IMR-90 (cell line): ENCODE results near the gene CHD2. TPM values are rescaled to one million over a fixed set of nuclear protein-coding genes. Genes with fewer than 3 reads are reported as not detected.

Experiments used
- ATAC-seq: fragments of 200-7000 bp; cut with Tn5 transposase; 2 replicates; pipeline ENCODE4 v1.9.1; 2020; ENCODE audit warnings: low read depth, mild to moderate bottlenecking, moderate library complexity
- BruUV-seq: library from RNA; stranded (reverse); fragments of 400-500 nt; replicated peaks from 2 replicates; lab custom pipeline; 2021; lab: Mats Ljungman, UMichigan
- CTCF ChIA-PET: fragments of 300-600 bp; formaldehyde crosslinking; extraction: SDS; loops from one replicate; lab custom pipeline; 2021; ENCODE audit warnings: antibody characterized with exemption; lab: Yijun Ruan, JAX
- POLR2A ChIA-PET: fragments of 300-600 bp; sonication (Branson Sonifier 250); formaldehyde crosslinking; loops from one replicate; lab custom pipeline; 2022; ENCODE audit warnings: antibody characterized with exemption; ENCODE audit not compliant: unreplicated experiment; lab: Charles Lee
- DNase-seq: peaks from one replicate; pipeline ENCODE4 v3.0.0; 2013
- H2AFZ ChIP-seq: replicated peaks from 2 replicates; pipeline ENCODE3; 2013; ENCODE audit warnings: low read length, mild to moderate bottlenecking; ENCODE audit not compliant: poor library complexity
- H2AK5ac ChIP-seq: 2 replicates; pipeline ENCODE4 v1.6.1; 2013; ENCODE audit warnings: low read depth, low read length, inconsistent platforms
- H2AK9ac ChIP-seq: replicated peaks from 2 replicates; pipeline ENCODE3; 2013; ENCODE audit warnings: mild to moderate bottlenecking, low read depth, low read length, moderate library complexity; ENCODE audit not compliant: poor library complexity
- H2BK120ac ChIP-seq: 2 replicates; pipeline ENCODE4 v1.6.1; 2013; ENCODE audit warnings: low read depth, low read length, inconsistent platforms
- H2BK15ac ChIP-seq: 3 replicates; pipeline ENCODE4 v1.6.1; 2013; ENCODE audit warnings: low read depth, low read length, inconsistent platforms
- H2BK20ac ChIP-seq: 2 replicates; pipeline ENCODE4 v1.6.1; 2013; ENCODE audit warnings: low read depth, mild to moderate bottlenecking, inconsistent platforms, low read length, moderate library complexity
- H2BK5ac ChIP-seq: 2 replicates; pipeline ENCODE4 v1.6.1; 2013; ENCODE audit warnings: mild to moderate bottlenecking, low read depth, low read length, inconsistent platforms; ENCODE audit not compliant: poor library complexity, severe bottlenecking
- H3K14ac ChIP-seq: replicated peaks from 2 replicates; pipeline ENCODE4 v1.6.1; 2013; ENCODE audit warnings: low read depth, low read length, inconsistent platforms
- H3K18ac ChIP-seq: 2 replicates; pipeline ENCODE4 v1.6.1; 2013; ENCODE audit warnings: low read depth, low read length, control low read depth
- H3K23ac ChIP-seq: 2 replicates; pipeline ENCODE4 v1.6.1; 2013; ENCODE audit warnings: low read depth, low read length, inconsistent platforms
- H3K27ac ChIP-seq: 2 replicates; pipeline ENCODE4 v1.5.1; 2013; ENCODE audit warnings: mild to moderate bottlenecking, control low read depth, low read length; ENCODE audit not compliant: insufficient read depth
- H3K27me3 ChIP-seq: 2 replicates; pipeline ENCODE4 v1.6.1; 2013; ENCODE audit warnings: low read length; ENCODE audit not compliant: control insufficient read depth, insufficient read depth
- H3K36me3 ChIP-seq: 2 replicates; pipeline ENCODE4 v1.6.1; 2013; ENCODE audit warnings: low read length, mixed read lengths; ENCODE audit not compliant: control insufficient read depth, insufficient read depth
- H3K4ac ChIP-seq: 2 replicates; pipeline ENCODE4 v1.6.1; 2013; ENCODE audit warnings: low read depth, low read length, inconsistent platforms
- H3K4me1 ChIP-seq: 2 replicates; pipeline ENCODE4 v1.6.1; 2013; ENCODE audit warnings: low read length, mixed read lengths; ENCODE audit not compliant: control insufficient read depth, insufficient read depth
- H3K4me2 ChIP-seq: 2 replicates; pipeline ENCODE4 v1.6.1; 2013; ENCODE audit warnings: low read depth, mild to moderate bottlenecking, control low read depth, low read length, moderate library complexity
- H3K4me3 ChIP-seq: 2 replicates; pipeline ENCODE4 v1.5.1; 2013; ENCODE audit warnings: low read depth, mild to moderate bottlenecking, control low read depth, low read length, moderate library complexity; ENCODE audit not compliant: insufficient read depth
- H3K56ac ChIP-seq: 2 replicates; pipeline ENCODE4 v1.6.1; 2013; ENCODE audit warnings: low read length, inconsistent platforms; ENCODE audit not compliant: insufficient read depth; ENCODE audit errors: extremely low read depth
- H3K79me1 ChIP-seq, 2 experiments: 2 replicates each; pipeline ENCODE4 v1.6.1; 2013; ENCODE audit warnings: low read length in 2 of 2, inconsistent platforms in 1 of 2, low read depth in 1 of 2
- H3K9ac ChIP-seq: 2 replicates; pipeline ENCODE4 v1.6.1; 2013; ENCODE audit warnings: low read depth, low read length, control low read depth
- H3K9me1 ChIP-seq: 2 replicates; pipeline ENCODE4 v1.6.1; 2013; ENCODE audit warnings: low read length, inconsistent platforms; ENCODE audit not compliant: insufficient read depth
- H3K9me3 ChIP-seq: 2 replicates; pipeline ENCODE4 v1.6.1; 2013; ENCODE audit warnings: low read length; ENCODE audit not compliant: control insufficient read depth, insufficient read depth
- H4K20me1 ChIP-seq: 2 replicates; pipeline ENCODE4 v1.6.1; 2013; ENCODE audit warnings: low read length, inconsistent platforms; ENCODE audit not compliant: insufficient read depth
- H4K5ac ChIP-seq: 2 replicates; pipeline ENCODE4 v1.6.1; 2013; ENCODE audit warnings: mild to moderate bottlenecking, low read depth, low read length, control low read depth
- H4K8ac ChIP-seq, 2 experiments: 2 replicates each; pipeline ENCODE4 v1.6.1; 2013; ENCODE audit warnings: low read depth in 2 of 2, low read length in 2 of 2, control low read depth in 1 of 2, inconsistent platforms in 1 of 2
- H4K91ac ChIP-seq: 2 replicates; pipeline ENCODE4 v1.6.1; 2013; ENCODE audit warnings: low read depth, low read length, inconsistent platforms; ENCODE audit not compliant: insufficient read depth
- BHLHE40 ChIP-seq: fragments of 150-350 bp; IDR thresholded peaks from 2 replicates; pipeline ENCODE4 v1.6.1; 2016; ENCODE audit warnings: mild to moderate bottlenecking, low read depth, low read length
- CEBPB ChIP-seq: IDR thresholded peaks from 2 replicates; pipeline ENCODE4 v1.6.1; 2012; ENCODE audit warnings: low read depth, low read length, improper control_type of control experiment
- CHD1 ChIP-seq: IDR thresholded peaks from 2 replicates; pipeline ENCODE4 v1.6.1; 2012; ENCODE audit warnings: low read depth, low read length, improper control_type of control experiment
- FOS ChIP-seq: fragments of 150-350 bp; IDR thresholded peaks from 2 replicates; pipeline ENCODE4 v1.6.1; 2016; ENCODE audit warnings: low read depth, low read length
- MAFK ChIP-seq: IDR thresholded peaks from 2 replicates; pipeline ENCODE4 v1.6.1; 2012; ENCODE audit warnings: low read depth, low read length, improper control_type of control experiment
- MAZ ChIP-seq: IDR thresholded peaks from 2 replicates; pipeline ENCODE4 v1.6.1; 2012; ENCODE audit warnings: low read depth, mild to moderate bottlenecking, low read length, improper control_type of control experiment, moderate library complexity, borderline replicate concordance
- MXI1 ChIP-seq: IDR thresholded peaks from 2 replicates; pipeline ENCODE4 v1.6.1; 2012; ENCODE audit warnings: low read depth, mild to moderate bottlenecking, low read length, moderate library complexity, borderline replicate concordance
- NFE2L2 ChIP-seq: fragments of 150-350 bp; IDR thresholded peaks from 2 replicates; pipeline ENCODE4 v1.6.1; 2016; ENCODE audit warnings: low read depth, mild to moderate bottlenecking, low read length
- POLR2A ChIP-seq: IDR thresholded peaks from 2 replicates; pipeline ENCODE4 v1.6.1; 2012; ENCODE audit warnings: mild to moderate bottlenecking, low read depth, low read length
- RAD21 ChIP-seq: IDR thresholded peaks from 2 replicates; pipeline ENCODE4 v1.6.1; 2012; ENCODE audit warnings: low read length, improper control_type of control experiment
- RCOR1 ChIP-seq: IDR thresholded peaks from 2 replicates; pipeline ENCODE4 v1.6.1; 2012; ENCODE audit warnings: mild to moderate bottlenecking, low read length, improper control_type of control experiment; ENCODE audit not compliant: insufficient replicate concordance
- RFX5 ChIP-seq: IDR thresholded peaks from 2 replicates; pipeline ENCODE4 v1.8.0; 2012; ENCODE audit warnings: low read depth, mild to moderate bottlenecking, low read length, moderate library complexity
- SMC3 ChIP-seq: fragments of 150-350 bp; IDR thresholded peaks from 2 replicates; pipeline ENCODE4 v1.6.1; 2016; ENCODE audit warnings: low read depth, mild to moderate bottlenecking, antibody characterized with exemption, low read length, moderate library complexity
- WGBS, 2 experiments: methylation state at CpG; one replicate each; pipeline versions ENCODE4 v1.1.5 to v1.1.7; 2013; ENCODE audit warnings: missing lambda C conversion rate in 2 of 2; ENCODE audit not compliant: insufficient read length in 1 of 2; ENCODE audit errors: extremely low coverage in 2 of 2; 5-methylcytosine and 5-hydroxymethylcytosine counted together
- dilution Hi-C: fragments of 300-500 bp; cut with HindIII; formaldehyde crosslinking; loops from one replicate; pipeline ENCODE4 v1.14.3; 2018; ENCODE audit warnings: low sequenced_read_pairs; ENCODE audit not compliant: unreplicated experiment
- in situ Hi-C: fragments of 300-500 bp; cut with MboI; formaldehyde crosslinking; loops from 3 replicates; pipeline ENCODE4 v1.14.3; 2019; ENCODE audit warnings: low sequenced_read_pairs, inconsistent platforms, mixed read lengths
- intact Hi-C: fragments of 100-400 bp; cut with micrococcal nuclease; formaldehyde crosslinking; loops from 2 replicates; pipeline ENCODE4 v1.10.0; 2022
- polyA plus RNA-seq, 3 experiments: library from polyadenylated mRNA; depleted of rRNA; stranded (reverse); fragments of >200 nt; gene quantifications; 2 replicates each; pipeline ENCODE4 v1.2.3, GENCODE V29; 2012; ENCODE audit warnings: low replicate concordance in 1 of 3
- total RNA-seq: library from RNA; depleted of rRNA; stranded (reverse); fragments of >200 nt; gene quantifications from 2 replicates; pipeline ENCODE4 v1.2.3, GENCODE V29; 2012
- TF ChIP-seq, protein P1 (sequence below): fragments of 150-350 bp; IDR thresholded peaks from 2 replicates; pipeline ENCODE4 v1.6.1; 2016; ENCODE audit warnings: low read depth, mild to moderate bottlenecking, low read length, moderate library complexity, borderline replicate concordance
- TF ChIP-seq, protein P2 (sequence below): fragments of 150-350 bp; IDR thresholded peaks from 2 replicates; pipeline ENCODE4 v1.6.1; 2017; ENCODE audit warnings: mild to moderate bottlenecking, antibody characterized with exemption, low read length, low read depth
- TF ChIP-seq, protein P3 (sequence below): conservative IDR thresholded peaks from 2 replicates; pipeline ENCODE4 v1.5.1; 2012; ENCODE audit warnings: mild to moderate bottlenecking, low read depth, low read length, improper control_type of control experiment

CHD2 gene
- total and polyA plus RNA-seq, 2 of the 4 experiments (the other 2 are of a cell fraction), result 44.9 to 64.7 TPM

DNA sequence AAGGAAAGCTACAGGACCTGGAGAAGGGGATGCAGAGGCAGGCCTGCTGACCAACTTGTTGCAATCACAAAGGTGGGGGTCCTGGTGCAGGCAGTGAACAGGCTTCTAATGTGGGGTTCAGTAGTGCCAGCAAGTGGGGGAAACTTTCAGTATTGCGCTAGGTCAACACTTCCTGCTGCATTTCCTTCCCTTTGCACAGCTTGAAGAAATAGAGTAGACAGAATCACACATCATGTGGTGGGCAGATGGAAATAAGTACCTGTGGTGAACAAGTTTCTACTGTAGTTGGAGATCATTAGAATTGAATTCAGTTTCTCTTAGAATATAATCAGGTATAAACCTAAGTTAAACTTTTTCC, 125.5 kb downstream of the CHD2 start:
- no peak overlapping the region for H2AK9ac ChIP-seq
- BruUV-seq, result no TSS peak
- H3K27ac ChIP-seq, result no peak overlapping the region
- ChIA-PET POLR2A (no interaction called here), CTCF (interaction anchor here (1.5 kb wide), 1 partner anchor 228 kb away, joined by 4 read pairs; no protein-coding TSS in a partner anchor)
- H3K14ac ChIP-seq, result no peak overlapping the region
- no peak overlapping the region for H3K23ac ChIP-seq
- H3K4me3 ChIP-seq, result no peak overlapping the region
- H3K4ac ChIP-seq, result no peak overlapping the region
- no peak overlapping the region for H2AFZ ChIP-seq
- WGBS, 2 experiments, result no CpG with 5 or more reads among the region's 1 CpG
- H3K4me1 ChIP-seq, result peaks cover 22% of the 10 kb centered on the region
- H3K79me1 ChIP-seq, result peaks cover 34 to 54% of the 10 kb centered on the region in 2 experiments
- dilution Hi-C loops, result no loop called here
- peaks cover 14% of the 10 kb centered on the region; the same call in 1 of the 2 replicates for H3K9me1 ChIP-seq
- no peak overlapping the region for H2AK5ac ChIP-seq
- no peak overlapping the region for H2BK120ac ChIP-seq
- ATAC-seq (no peak), DNase-seq (no peak)
- in situ Hi-C loops, result loop anchor here (10.0 kb wide), 1 partner anchor 231 kb away; no protein-coding TSS in a partner anchor
- no peaks in the 10 kb centered on the region for H3K9me3 ChIP-seq
- intact Hi-C loops, result no loop called here
- H3K36me3 ChIP-seq, result peaks cover 49% of the 10 kb centered on the region
- H3K4me2 ChIP-seq, result no peak overlapping the region
- no peak overlapping the region for H4K8ac ChIP-seq
- no peak overlapping the region for H4K91ac ChIP-seq
- H3K56ac ChIP-seq, result no peak overlapping the region
- peaks cover 53% of the 10 kb centered on the region for H4K20me1 ChIP-seq
- H2BK20ac ChIP-seq, result no peak overlapping the region
- H3K27me3 ChIP-seq, result no peaks in the 10 kb centered on the region
- TF ChIP-seq NFE2L2 (no peak), BHLHE40 (no peak), POLR2A (no peak), RCOR1 (no peak), CHD1 (no peak), FOS (no peak), RAD21 (no peak), SMC3 (no peak), MXI1 (no peak), MAZ (no peak), MAFK (no peak), RFX5 (no peak), CEBPB (no peak)
- TF ChIP-seq, protein P1, sequence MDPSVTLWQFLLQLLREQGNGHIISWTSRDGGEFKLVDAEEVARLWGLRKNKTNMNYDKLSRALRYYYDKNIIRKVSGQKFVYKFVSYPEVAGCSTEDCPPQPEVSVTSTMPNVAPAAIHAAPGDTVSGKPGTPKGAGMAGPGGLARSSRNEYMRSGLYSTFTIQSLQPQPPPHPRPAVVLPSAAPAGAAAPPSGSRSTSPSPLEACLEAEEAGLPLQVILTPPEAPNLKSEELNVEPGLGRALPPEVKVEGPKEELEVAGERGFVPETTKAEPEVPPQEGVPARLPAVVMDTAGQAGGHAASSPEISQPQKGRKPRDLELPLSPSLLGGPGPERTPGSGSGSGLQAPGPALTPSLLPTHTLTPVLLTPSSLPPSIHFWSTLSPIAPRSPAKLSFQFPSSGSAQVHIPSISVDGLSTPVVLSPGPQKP, result no peak
- TF ChIP-seq, protein P2, sequence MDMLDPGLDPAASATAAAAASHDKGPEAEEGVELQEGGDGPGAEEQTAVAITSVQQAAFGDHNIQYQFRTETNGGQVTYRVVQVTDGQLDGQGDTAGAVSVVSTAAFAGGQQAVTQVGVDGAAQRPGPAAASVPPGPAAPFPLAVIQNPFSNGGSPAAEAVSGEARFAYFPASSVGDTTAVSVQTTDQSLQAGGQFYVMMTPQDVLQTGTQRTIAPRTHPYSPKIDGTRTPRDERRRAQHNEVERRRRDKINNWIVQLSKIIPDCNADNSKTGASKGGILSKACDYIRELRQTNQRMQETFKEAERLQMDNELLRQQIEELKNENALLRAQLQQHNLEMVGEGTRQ, result no peak
- TF ChIP-seq, protein P3, sequence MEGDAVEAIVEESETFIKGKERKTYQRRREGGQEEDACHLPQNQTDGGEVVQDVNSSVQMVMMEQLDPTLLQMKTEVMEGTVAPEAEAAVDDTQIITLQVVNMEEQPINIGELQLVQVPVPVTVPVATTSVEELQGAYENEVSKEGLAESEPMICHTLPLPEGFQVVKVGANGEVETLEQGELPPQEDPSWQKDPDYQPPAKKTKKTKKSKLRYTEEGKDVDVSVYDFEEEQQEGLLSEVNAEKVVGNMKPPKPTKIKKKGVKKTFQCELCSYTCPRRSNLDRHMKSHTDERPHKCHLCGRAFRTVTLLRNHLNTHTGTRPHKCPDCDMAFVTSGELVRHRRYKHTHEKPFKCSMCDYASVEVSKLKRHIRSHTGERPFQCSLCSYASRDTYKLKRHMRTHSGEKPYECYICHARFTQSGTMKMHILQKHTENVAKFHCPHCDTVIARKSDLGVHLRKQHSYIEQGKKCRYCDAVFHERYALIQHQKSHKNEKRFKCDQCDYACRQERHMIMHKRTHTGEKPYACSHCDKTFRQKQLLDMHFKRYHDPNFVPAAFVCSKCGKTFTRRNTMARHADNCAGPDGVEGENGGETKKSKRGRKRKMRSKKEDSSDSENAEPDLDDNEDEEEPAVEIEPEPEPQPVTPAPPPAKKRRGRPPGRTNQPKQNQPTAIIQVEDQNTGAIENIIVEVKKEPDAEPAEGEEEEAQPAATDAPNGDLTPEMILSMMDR, result no peak
- no peak overlapping the region for H3K9ac ChIP-seq
- H3K18ac ChIP-seq, result no peak overlapping the region
- H2BK15ac ChIP-seq, result no peak overlapping the region
- no peak overlapping the region for H4K5ac ChIP-seq
- H2BK5ac ChIP-seq, result no peak overlapping the region
